Activated CD4-positive, alpha-beta T cell treated with anti-CD3 and anti-CD28 coated beads for 36 hours (primary cell): ENCODE results near the gene FER. TPM values are rescaled to one million over a fixed set of nuclear protein-coding genes. Genes with fewer than 3 reads are reported as not detected.
"Not testable (repeated sequence)": the region's sequence is repeated elsewhere in the genome, so short reads cannot be mapped to it uniquely, and the experiment has no call there.

Experiments used
- ATAC-seq: fragments of 200-7000 bp; cut with Tn5 transposase; one replicate; pipeline ENCODE4 v1.10.0; 2021; ENCODE audit warnings: mild to moderate bottlenecking, moderate library complexity
- CTCF ChIA-PET: fragments of 350-600 bp; sonication (Branson Sonifier 250); formaldehyde crosslinking; loops from one replicate; lab custom pipeline; 2021; ENCODE audit warnings: antibody characterized with exemption; lab: Charles Lee
- POLR2A ChIA-PET: fragments of 350-600 bp; sonication (Branson Sonifier 250); formaldehyde crosslinking; loops from one replicate; lab custom pipeline; 2021; ENCODE audit warnings: antibody characterized with exemption, inconsistent platforms; lab: Charles Lee
- DNase-seq: peaks from one replicate; pipeline ENCODE4 v3.0.0-alpha.2; 2020
- H3K27ac Mint-ChIP-seq: one replicate; pipeline ENCODE4 v1.8.0; 2021; ENCODE audit warnings: mixed read lengths
- H3K27me3 Mint-ChIP-seq: one replicate; pipeline ENCODE4 v1.8.0; 2021; ENCODE audit warnings: mixed read lengths
- H3K36me3 Mint-ChIP-seq: one replicate; pipeline ENCODE4 v1.8.0; 2021; ENCODE audit warnings: low read depth, mixed read lengths
- H3K4me1 Mint-ChIP-seq: one replicate; pipeline ENCODE4 v1.8.0; 2021; ENCODE audit warnings: mixed read lengths
- H3K4me3 Mint-ChIP-seq: one replicate; pipeline ENCODE4 v1.8.0; 2021; ENCODE audit warnings: mild to moderate bottlenecking, moderate library complexity, mixed read lengths
- H3K9me3 Mint-ChIP-seq: one replicate; pipeline ENCODE4 v1.8.0; 2021; ENCODE audit warnings: low read depth, mixed read lengths
- intact Hi-C, 2 experiments: fragments of 100-400 bp; cut with DNase I in 1 of 2; cut with micrococcal nuclease in 1 of 2; formaldehyde crosslinking; loops; one replicate each; pipeline versions ENCODE4 v1.14.2 to v1.15.1; 2022 to 2024; cut with DNase I, micrococcal nuclease
- total RNA-seq, 2 experiments: library from RNA; stranded (reverse); gene quantifications; one replicate each; pipeline ENCODE4 v1.2.3, GENCODE V29; 2021

FER gene
- total RNA-seq, 2 experiments from 2014 or later, result 9.3 to 9.9 TPM

- Mint-ChIP-seq H3K36me3 (peaks cover 2% of the 10 kb centered on the region), H3K27me3 (no peaks in the 10 kb centered on the region), H3K27ac (no peak overlapping the region), H3K9me3 (no peaks in the 10 kb centered on the region), H3K4me3 (no peak overlapping the region), H3K4me1 (no peaks in the 10 kb centered on the region)
- POLR2A ChIA-PET, result no interaction called here
- CTCF ChIA-PET, result no interaction called here
- ATAC-seq, result no peak
- no peak for DNase-seq
- intact Hi-C loops, result loop anchor here in 1 of 2 experiments (5.0 kb wide), 1 partner anchor 783 kb away; no protein-coding TSS in a partner anchor
Measured at GRCh38 chr5:109045710-109046109, 298.0 kb downstream of the FER start.

GRCh38 chr5:109049565-109049964, 301.9 kb downstream of the FER start:
- no peaks in the 10 kb centered on the region for H3K4me1 Mint-ChIP-seq
- POLR2A ChIA-PET, result interaction anchor here (0.6 kb wide), 1 partner anchor 64 kb away, joined by 6 read pairs; no protein-coding TSS in a partner anchor
- no peak overlapping the region for H3K4me3 Mint-ChIP-seq
- no peak overlapping the region for H3K27ac Mint-ChIP-seq
- CTCF ChIA-PET, result interaction anchor here (1.0 to 1.2 kb wide), 2 partner anchors 10 to 17 kb away, joined by 3 read pairs; no protein-coding TSS in a partner anchor
- intact Hi-C loops, result loop anchor here in 1 of 2 experiments (5.0 kb wide), 1 partner anchor 787 kb away; no protein-coding TSS in a partner anchor
- peaks cover 9% of the 10 kb centered on the region for H3K36me3 Mint-ChIP-seq
- no peaks in the 10 kb centered on the region for H3K27me3 Mint-ChIP-seq
- no peak for ATAC-seq
- H3K9me3 Mint-ChIP-seq, result no peaks in the 10 kb centered on the region
- DNase-seq, result no peak

- H3K4me3 Mint-ChIP-seq, POLR2A ChIA-PET, H3K27me3 Mint-ChIP-seq, H3K4me1 Mint-ChIP-seq, CTCF ChIA-PET, intact Hi-C loops, DNase-seq, H3K27ac Mint-ChIP-seq, H3K36me3 Mint-ChIP-seq, ATAC-seq, H3K9me3 Mint-ChIP-seq: not testable (repeated sequence)
Measured at GRCh38 chr5:109050321-109050720, 302.6 kb downstream of the FER start.

- DNase-seq, H3K4me3 Mint-ChIP-seq, H3K27me3 Mint-ChIP-seq, CTCF ChIA-PET, POLR2A ChIA-PET, H3K36me3 Mint-ChIP-seq, H3K27ac Mint-ChIP-seq, H3K9me3 Mint-ChIP-seq, ATAC-seq, intact Hi-C loops, H3K4me1 Mint-ChIP-seq: not testable (repeated sequence)
Measured at GRCh38 chr5:109052216-109052615, 304.5 kb downstream of the FER start.

- POLR2A ChIA-PET, result no interaction called here
- Mint-ChIP-seq H3K27me3 (no peaks in the 10 kb centered on the region), H3K27ac (no peak overlapping the region), H3K9me3 (no peaks in the 10 kb centered on the region), H3K4me3 (no peak overlapping the region), H3K4me1 (no peaks in the 10 kb centered on the region), H3K36me3 (peaks cover 7% of the 10 kb centered on the region)
- CTCF ChIA-PET, result no interaction called here
- DNase-seq, result no peak
- no peak for ATAC-seq
- intact Hi-C loops, result no loop called here
Measured at GRCh38 chr5:109053995-109054417, 306.3 kb downstream of the FER start.

GRCh38 chr5:109060378-109061025, 312.8 kb downstream of the FER start:
- Mint-ChIP-seq H3K9me3 (no peaks in the 10 kb centered on the region), H3K4me1 (no peaks in the 10 kb centered on the region), H3K4me3 (no peak overlapping the region), H3K27me3 (no peaks in the 10 kb centered on the region), H3K36me3 (peaks cover 2% of the 10 kb centered on the region), H3K27ac (no peak overlapping the region)
- ATAC-seq (no peak), DNase-seq (no peak)
- ChIA-PET POLR2A (no interaction called here), CTCF (interaction anchor here (0.6 to 1.2 kb wide), 2 partner anchors 10 to 365 kb away, joined by 3 to 6 read pairs; no protein-coding TSS in a partner anchor)
- intact Hi-C loops, result no loop called here

GRCh38 chr5:109062664-109063063, 315.0 kb downstream of the FER start:
- H3K4me1 Mint-ChIP-seq, result no peaks in the 10 kb centered on the region
- H3K36me3 Mint-ChIP-seq, result peaks cover 2% of the 10 kb centered on the region
- POLR2A ChIA-PET, result no interaction called here
- CTCF ChIA-PET, result no interaction called here
- H3K27ac Mint-ChIP-seq, result no peak overlapping the region
- H3K27me3 Mint-ChIP-seq, result no peaks in the 10 kb centered on the region
- H3K4me3 Mint-ChIP-seq, result no peak overlapping the region
- intact Hi-C loops, result no loop called here
- DNase-seq (no peak), ATAC-seq (no peak)
- no peaks in the 10 kb centered on the region for H3K9me3 Mint-ChIP-seq

GRCh38 chr5:109063223-109063622, 315.5 kb downstream of the FER start:
- CTCF ChIA-PET, result no interaction called here
- no peaks in the 10 kb centered on the region for H3K4me1 Mint-ChIP-seq

GRCh38 chr5:109076741-109077140, 329.0 kb downstream of the FER start:
- intact Hi-C loops, result no loop called here
- H3K4me3 Mint-ChIP-seq, result no peak overlapping the region
- DNase-seq (no peak), ATAC-seq (no peak)
- no peaks in the 10 kb centered on the region for H3K36me3 Mint-ChIP-seq
- H3K27ac Mint-ChIP-seq, result no peak overlapping the region
- no peaks in the 10 kb centered on the region for H3K9me3 Mint-ChIP-seq
- H3K27me3 Mint-ChIP-seq, result no peaks in the 10 kb centered on the region
- POLR2A ChIA-PET, result no interaction called here
- H3K4me1 Mint-ChIP-seq, result no peaks in the 10 kb centered on the region
- CTCF ChIA-PET, result interaction anchor here (0.7 to 1.0 kb wide), 3 partner anchors 10 to 245 kb away, joined by 3 read pairs; no protein-coding TSS in a partner anchor

More at GRCh38 chr5:109063223-109063622, 315.5 kb downstream of the FER start:
- Mint-ChIP-seq H3K36me3 (peaks cover 2% of the 10 kb centered on the region), H3K27me3 (no peaks in the 10 kb centered on the region), H3K9me3 (no peaks in the 10 kb centered on the region), H3K4me3 (no peak overlapping the region), H3K27ac (no peak overlapping the region)
- ATAC-seq (no peak), DNase-seq (no peak)
- intact Hi-C loops, result no loop called here
- POLR2A ChIA-PET, result no interaction called here

GRCh38 chr5:109078448-109078847, 330.8 kb downstream of the FER start:
- ATAC-seq, result no peak
- Mint-ChIP-seq H3K36me3 (no peaks in the 10 kb centered on the region), H3K4me1 (no peaks in the 10 kb centered on the region), H3K27ac (no peak overlapping the region), H3K9me3 (no peaks in the 10 kb centered on the region), H3K27me3 (no peaks in the 10 kb centered on the region), H3K4me3 (no peak overlapping the region)
- DNase-seq, result no peak
- intact Hi-C loops, result no loop called here
- POLR2A ChIA-PET, result no interaction called here
- CTCF ChIA-PET, result interaction anchor here (0.6 kb wide), 1 partner anchor 1478 kb away, joined by 3 read pairs; no protein-coding TSS in a partner anchor

GRCh38 chr5:109080481-109080880, 332.8 kb downstream of the FER start:
- Mint-ChIP-seq H3K27ac (no peak overlapping the region), H3K4me3 (no peak overlapping the region), H3K4me1 (no peaks in the 10 kb centered on the region), H3K27me3 (no peaks in the 10 kb centered on the region), H3K36me3 (no peaks in the 10 kb centered on the region), H3K9me3 (no peaks in the 10 kb centered on the region)
- intact Hi-C loops, result no loop called here
- POLR2A ChIA-PET, result no interaction called here
- DNase-seq, result no peak
- CTCF ChIA-PET, result no interaction called here
- ATAC-seq, result no peak

- Mint-ChIP-seq H3K27ac (no peak overlapping the region), H3K36me3 (no peaks in the 10 kb centered on the region), H3K9me3 (no peaks in the 10 kb centered on the region), H3K27me3 (no peaks in the 10 kb centered on the region), H3K4me3 (no peak overlapping the region), H3K4me1 (no peaks in the 10 kb centered on the region)
- CTCF ChIA-PET, result no interaction called here
- DNase-seq (no peak), ATAC-seq (no peak)
- intact Hi-C loops, result no loop called here
- POLR2A ChIA-PET, result no interaction called here
Measured at GRCh38 chr5:109080896-109081295, 333.2 kb downstream of the FER start.
